GM23248 (cell line): Measurements from ENCODE around the gene MFSD6. TPM values are rescaled to one million over a fixed set of nuclear protein-coding genes. Genes with fewer than 3 reads are reported as not detected.

ENCODE experiments used
- DNase-seq: peaks from one replicate; pipeline ENCODE4 v3.0.0-alpha.2; 2015
- H2AFZ ChIP-seq: fragments of 200-600 bp; sonication (generic); 2 replicates; pipeline ENCODE4 v1.6.1; 2016; ENCODE audit warnings: antibody characterized with exemption
- H3F3A ChIP-seq: fragments of 200-600 bp; sonication (generic); 2 replicates; pipeline ENCODE4 v1.6.1; 2016; ENCODE audit warnings: mild to moderate bottlenecking, antibody characterized with exemption, mixed run types; ENCODE audit not compliant: insufficient read depth
- H3K27ac ChIP-seq: fragments of 200-600 bp; sonication (generic); 2 replicates; pipeline ENCODE4 v1.5.1; 2016; ENCODE audit warnings: mild to moderate bottlenecking
- H3K27me3 ChIP-seq: fragments of 200-600 bp; sonication (generic); replicated peaks from 2 replicates; pipeline ENCODE4 v1.6.1; 2016; ENCODE audit warnings: mild to moderate bottlenecking; ENCODE audit not compliant: insufficient read depth
- H3K36me3 ChIP-seq: fragments of 200-600 bp; sonication (generic); 2 replicates; pipeline ENCODE4 v1.6.1; 2016; ENCODE audit warnings: low read depth, mild to moderate bottlenecking
- H3K4me1 ChIP-seq: fragments of 200-600 bp; sonication (generic); 2 replicates; pipeline ENCODE4 v1.6.1; 2016; ENCODE audit warnings: mild to moderate bottlenecking; ENCODE audit not compliant: insufficient read depth
- H3K4me2 ChIP-seq: fragments of 200-600 bp; sonication (generic); one replicate; pipeline ENCODE4 v1.6.1; 2016; ENCODE audit warnings: mild to moderate bottlenecking; ENCODE audit not compliant: unreplicated experiment
- H3K4me3 ChIP-seq: fragments of 200-600 bp; sonication (generic); 2 replicates; pipeline ENCODE4 v1.5.1; 2016; ENCODE audit warnings: mild to moderate bottlenecking
- H3K79me2 ChIP-seq: fragments of 200-600 bp; sonication (generic); 2 replicates; pipeline ENCODE4 v1.6.1; 2016; ENCODE audit warnings: mild to moderate bottlenecking; ENCODE audit not compliant: insufficient read depth
- H3K9ac ChIP-seq: fragments of 200-600 bp; sonication (generic); 2 replicates; pipeline ENCODE4 v1.6.1; 2016; ENCODE audit warnings: mild to moderate bottlenecking
- H3K9me2 ChIP-seq: fragments of 200-600 bp; sonication (generic); 2 replicates; pipeline ENCODE4 v1.6.1; 2016; ENCODE audit warnings: mixed run types, mild to moderate bottlenecking, moderate library complexity; ENCODE audit not compliant: insufficient read depth
- H3K9me3 ChIP-seq: fragments of 200-600 bp; sonication (generic); one replicate; pipeline ENCODE4 v1.6.1; 2017; ENCODE audit warnings: low read depth
- H4K20me1 ChIP-seq: fragments of 200-600 bp; sonication (generic); 2 replicates; pipeline ENCODE4 v1.6.0; 2016; ENCODE audit not compliant: insufficient read depth
- EZH2 ChIP-seq: fragments of 200-600 bp; sonication (generic); IDR thresholded peaks from 2 replicates; pipeline ENCODE4 v1.6.1; 2018; ENCODE audit warnings: antibody characterized with exemption, mild to moderate bottlenecking; ENCODE audit not compliant: insufficient read depth, poor library complexity, severe bottlenecking
- EZH2phosphoT487 ChIP-seq: fragments of 200-600 bp; sonication (generic); IDR thresholded peaks from 2 replicates; pipeline ENCODE4 v1.6.1; 2018; ENCODE audit warnings: antibody characterized with exemption, moderate library complexity, mild to moderate bottlenecking, low read depth; ENCODE audit not compliant: insufficient read depth
- WGBS, 2 experiments: methylation state at CpG; one replicate each; pipeline ENCODE4 v1.1.6; 2015 to 2017; ENCODE audit warnings: low lambda C conversion rate in 2 of 2, low coverage in 1 of 2; ENCODE audit errors: missing lambda C conversion rate in 2 of 2; 5-methylcytosine and 5-hydroxymethylcytosine counted together
- in situ Hi-C: fragments of 300-500 bp; cut with MboI; formaldehyde crosslinking; loops from 2 replicates; pipeline ENCODE4 v1.15.0; 2020
- polyA plus RNA-seq: library from polyadenylated mRNA; unstranded; fragments of >200 nt; fragmentation: Nextera tagmentation; extraction: Ambion mirVana; gene quantifications from 2 replicates; pipeline ENCODE4 v1.2.1, GENCODE V29; 2016
- total RNA-seq: library from RNA; depleted of rRNA; stranded (reverse); fragments of >200 nt; shearing (Covaris generic); gene quantifications from 2 replicates; pipeline ENCODE4 v1.2.3, GENCODE V29; 2014

MFSD6 gene
- total and polyA plus RNA-seq, 2 experiments from 2014 or later, result 3.2 to 6.7 TPM

DNA sequence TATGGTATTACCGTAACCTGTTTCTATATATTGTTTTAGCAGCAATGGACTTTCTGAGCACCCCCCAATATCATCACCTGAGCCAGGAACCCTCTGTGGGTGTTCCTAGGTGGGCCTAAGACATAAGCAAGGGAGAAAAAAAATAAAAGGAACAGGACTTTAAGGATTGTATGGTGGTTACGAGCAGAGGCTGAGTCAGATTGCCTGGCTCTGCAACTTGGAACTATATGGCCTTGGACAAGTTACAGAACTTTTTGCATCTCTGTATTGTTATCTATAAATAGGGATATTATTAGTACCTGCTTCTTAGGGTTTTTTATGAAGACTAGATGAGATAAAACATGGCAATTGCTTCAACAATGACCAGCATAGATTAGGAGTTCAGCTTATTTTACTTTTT, 34.9 kb downstream of the MFSD6 start:
- WGBS, 2 experiments, result 95 to 99% methylated on average over 2 of the region's 2 CpGs
- no peak overlapping the region for H3K27ac ChIP-seq
- TF ChIP-seq EZH2 (no peak), EZH2phosphoT487 (no peak)

DNA sequence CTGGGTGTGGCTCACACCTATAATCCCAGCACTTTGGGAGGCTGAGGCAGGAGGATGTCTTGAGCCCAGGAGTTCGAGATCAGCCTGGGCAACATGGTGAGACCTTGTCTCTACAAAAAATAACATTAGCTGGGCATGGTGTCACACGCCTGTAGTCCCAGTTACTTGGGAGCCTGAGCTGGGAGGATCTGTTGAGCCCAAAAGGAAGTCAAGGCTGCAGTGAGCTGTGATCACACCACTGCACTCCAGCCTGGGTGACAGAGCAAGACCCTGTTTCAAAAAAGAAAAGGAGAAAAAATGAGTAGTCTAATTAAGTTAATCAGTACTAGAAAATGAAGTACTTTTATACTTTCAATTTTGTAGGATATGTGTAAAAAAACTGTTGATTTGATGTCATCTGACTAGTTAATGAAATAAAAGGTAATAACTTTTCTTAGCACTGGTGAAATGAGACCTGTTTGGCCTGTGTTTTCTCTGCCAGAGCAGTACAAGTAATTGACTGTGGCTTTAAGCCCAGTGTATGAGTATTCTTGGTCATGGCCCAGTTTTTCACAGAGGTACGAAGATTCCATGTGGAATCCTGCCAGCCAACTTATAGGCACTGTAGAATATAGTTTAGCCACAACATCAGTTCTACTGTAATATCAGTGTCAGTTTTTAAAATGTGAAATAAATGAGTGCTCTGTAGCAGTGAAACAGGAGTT, 35.8 kb downstream of the MFSD6 start:
- peaks cover 4% of the 10 kb centered on the region; the same call in 1 of the 2 replicates for H3K4me1 ChIP-seq
- peak; percentile 75 for DNase-seq
- no peak overlapping the region for H3K9ac ChIP-seq
- H3K9me3 ChIP-seq, result no peaks in the 10 kb centered on the region
- no peaks in the 10 kb centered on the region for H3F3A ChIP-seq
- TF ChIP-seq EZH2phosphoT487, result no peak
- TF ChIP-seq EZH2, result no peak
- no peaks in the 10 kb centered on the region for H3K79me2 ChIP-seq
- no peaks in the 10 kb centered on the region for H4K20me1 ChIP-seq
- H3K4me2 ChIP-seq, result no peak overlapping the region
- H3K27me3 ChIP-seq, result no peaks in the 10 kb centered on the region
- no peaks in the 10 kb centered on the region for H3K9me2 ChIP-seq
- no peak overlapping the region for H3K4me3 ChIP-seq
- in situ Hi-C loops, result no loop called here
- no peaks in the 10 kb centered on the region for H3K36me3 ChIP-seq
- no peak overlapping the region for H2AFZ ChIP-seq
- 65 to 67% methylated on average over 3 of the region's 3 CpGs for WGBS, 2 experiments
- no peak overlapping the region for H3K27ac ChIP-seq

More for the DNA sequence above, 34.9 kb downstream of the MFSD6 start:
- Histone ChIP-seq H3F3A (no peaks in the 10 kb centered on the region), H3K4me1 (peaks cover 4% of the 10 kb centered on the region; the same call in 1 of the 2 replicates), H3K9ac (no peak overlapping the region), H3K9me2 (no peaks in the 10 kb centered on the region), H2AFZ (no peak overlapping the region), H3K27me3 (no peaks in the 10 kb centered on the region), H3K4me3 (no peak overlapping the region), H3K79me2 (no peaks in the 10 kb centered on the region), H3K9me3 (no peaks in the 10 kb centered on the region), H3K4me2 (no peak overlapping the region), H3K36me3 (no peaks in the 10 kb centered on the region), H4K20me1 (no peaks in the 10 kb centered on the region)
- in situ Hi-C loops, result no loop called here
- peak; percentile 4 for DNase-seq

DNA sequence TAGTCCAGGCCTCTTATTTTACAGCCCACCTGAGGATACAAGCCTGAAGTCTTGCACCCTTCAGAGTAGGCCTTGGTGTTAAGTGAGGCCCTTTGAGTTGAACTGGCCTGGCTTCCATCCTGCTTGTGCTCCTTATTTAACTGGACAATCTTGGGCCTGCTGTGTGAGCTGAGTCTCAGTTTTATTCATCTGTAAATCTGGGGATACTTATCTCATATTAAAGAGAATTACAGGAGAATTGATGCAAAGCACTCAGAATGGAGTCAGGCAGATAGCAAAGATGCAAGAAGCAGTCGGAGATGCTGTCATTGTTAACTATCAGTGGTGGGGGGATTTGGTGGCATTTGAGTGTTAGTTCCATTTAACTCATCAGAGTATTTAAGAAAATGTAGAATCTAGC, 36.8 kb downstream of the MFSD6 start:
- Histone ChIP-seq H3K4me2 (no peak overlapping the region), H3K27me3 (no peaks in the 10 kb centered on the region), H3K36me3 (no peaks in the 10 kb centered on the region), H3K9me3 (no peaks in the 10 kb centered on the region), H3F3A (no peaks in the 10 kb centered on the region), H3K27ac (no peak overlapping the region), H3K79me2 (no peaks in the 10 kb centered on the region), H3K4me1 (peaks cover 4% of the 10 kb centered on the region; the same call in 1 of the 2 replicates), H2AFZ (no peak overlapping the region), H3K4me3 (no peak overlapping the region), H3K9ac (no peak overlapping the region), H3K9me2 (no peaks in the 10 kb centered on the region; the same call in 1 of the 2 replicates), H4K20me1 (no peaks in the 10 kb centered on the region)
- TF ChIP-seq EZH2phosphoT487 (no peak), EZH2 (no peak)
- in situ Hi-C loops, result no loop called here
- 86 to 90% methylated on average over 1 of the region's 1 CpG for WGBS, 2 experiments
- DNase-seq, result no peak

DNA sequence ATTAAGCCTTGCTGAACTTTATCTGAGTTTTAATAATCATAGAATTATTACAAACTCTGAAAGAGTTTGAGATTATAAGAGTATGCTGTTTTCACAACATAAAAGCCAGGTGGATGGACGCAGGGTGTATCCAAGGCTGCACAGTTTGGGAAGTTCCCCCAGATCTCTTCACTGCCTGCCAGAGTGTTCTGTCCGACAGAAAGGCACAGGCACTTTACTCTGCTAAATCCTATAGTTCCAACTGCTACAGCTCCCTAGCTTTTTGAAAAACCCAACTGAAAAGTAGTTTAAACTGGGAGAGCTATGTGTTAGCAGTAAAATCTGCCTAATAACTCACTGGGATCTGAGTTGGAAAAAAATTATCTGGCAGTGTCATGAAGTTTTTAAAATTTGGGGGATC, 38.0 kb downstream of the MFSD6 start:
- Histone ChIP-seq H3F3A (0 out of 2 replicates have a peak, but pooled peaks cover 4% of the 10 kb centered on the region), H3K9me2 (no peaks in the 10 kb centered on the region; the same call in 1 of the 2 replicates), H3K9me3 (no peaks in the 10 kb centered on the region), H2AFZ (no peak overlapping the region), H3K4me1 (peaks cover 4% of the 10 kb centered on the region; the same call in 1 of the 2 replicates), H3K27me3 (no peaks in the 10 kb centered on the region), H3K4me2 (no peak overlapping the region), H3K27ac (no peak overlapping the region), H4K20me1 (no peaks in the 10 kb centered on the region), H3K9ac (no peak overlapping the region), H3K36me3 (no peaks in the 10 kb centered on the region), H3K79me2 (no peaks in the 10 kb centered on the region), H3K4me3 (no peak overlapping the region)
- WGBS, 2 experiments, result 98 to 99% methylated on average over 2 of the region's 2 CpGs
- in situ Hi-C loops, result no loop called here
- DNase-seq, result no peak
- TF ChIP-seq EZH2 (no peak), EZH2phosphoT487 (no peak)
